Karpas-422 (cell line): ENCODE measurements around the gene NID2. TPM values are rescaled to one million over a fixed set of nuclear protein-coding genes. Genes with fewer than 3 reads are reported as not detected.

Experiments used
- DNase-seq: peaks from one replicate; pipeline ENCODE4 v3.0.0-alpha.2; 2015
- H2AFZ ChIP-seq: fragments of 200-600 bp; sonication (generic); 2 replicates; pipeline ENCODE4 v1.6.1; 2014; ENCODE audit warnings: antibody characterized with exemption, low read length, mixed read lengths
- H3K27ac ChIP-seq: fragments of 200-600 bp; sonication (generic); 2 replicates; pipeline ENCODE4 v1.5.1; 2014; ENCODE audit warnings: mild to moderate bottlenecking, low read length, moderate library complexity
- H3K27me3 ChIP-seq: fragments of 200-600 bp; sonication (generic); 2 replicates; pipeline ENCODE4 v1.6.1; 2014; ENCODE audit warnings: low read length, mixed read lengths
- H3K36me3 ChIP-seq: fragments of 200-600 bp; sonication (generic); 2 replicates; pipeline ENCODE4 v1.6.1; 2014; ENCODE audit warnings: low read length, mixed read lengths; ENCODE audit not compliant: insufficient read depth
- H3K4me1 ChIP-seq: fragments of 200-600 bp; sonication (generic); 2 replicates; pipeline ENCODE4 v1.6.1; 2014; ENCODE audit warnings: mild to moderate bottlenecking, low read length, mixed read lengths
- H3K4me2 ChIP-seq: fragments of 200-600 bp; sonication (generic); 2 replicates; pipeline ENCODE4 v1.6.1; 2014; ENCODE audit warnings: low read length, low read depth, mild to moderate bottlenecking; ENCODE audit not compliant: poor library complexity, severe bottlenecking
- H3K4me3 ChIP-seq: fragments of 200-600 bp; sonication (generic); 2 replicates; pipeline ENCODE4 v1.5.1; 2014; ENCODE audit warnings: mild to moderate bottlenecking, antibody characterized with exemption, low read length, mixed read lengths
- H3K79me2 ChIP-seq: fragments of 200-600 bp; sonication (generic); 2 replicates; pipeline ENCODE4 v1.6.1; 2014; ENCODE audit warnings: mild to moderate bottlenecking, low read length, mixed read lengths
- H3K9ac ChIP-seq: fragments of 200-600 bp; sonication (generic); 2 replicates; pipeline ENCODE4 v1.6.0; 2014; ENCODE audit warnings: low read length
- H3K9me2 ChIP-seq: fragments of 200-600 bp; sonication (generic), shearing (Covaris generic); replicated peaks from 2 replicates; pipeline ENCODE4 v1.6.0; 2014; ENCODE audit warnings: mild to moderate bottlenecking, low read length, moderate library complexity; ENCODE audit not compliant: insufficient read depth
- H3K9me3 ChIP-seq: fragments of 300-700, 200-600 bp; sonication (generic); 2 replicates; pipeline ENCODE4 v1.6.1; 2014; ENCODE audit warnings: low read length, mixed read lengths
- H4K20me1 ChIP-seq: fragments of 200-600 bp; sonication (generic); 2 replicates; pipeline ENCODE4 v1.6.1; 2014; ENCODE audit warnings: mild to moderate bottlenecking, antibody characterized with exemption, low read length, low read depth; ENCODE audit not compliant: insufficient read depth
- total RNA-seq: library from RNA; depleted of rRNA; stranded (reverse); fragments of >200 nt; shearing (Covaris generic); gene quantifications from 2 replicates; pipeline ENCODE4 v1.2.3, GENCODE V29; 2014; ENCODE audit warnings: low replicate concordance

The NID2 gene
- total RNA-seq, 1 experiment from 2014 or later = not detected

- no peak overlapping the region for H3K27ac ChIP-seq
- H3K4me2 ChIP-seq = no peak overlapping the region
- no peaks in the 10 kb centered on the region for H3K4me1 ChIP-seq
- H3K9me3 ChIP-seq = no peaks in the 10 kb centered on the region
- no peaks in the 10 kb centered on the region for H4K20me1 ChIP-seq
- no peak overlapping the region for H2AFZ ChIP-seq
- H3K9me2 ChIP-seq = no peaks in the 10 kb centered on the region
- DNase-seq = no peak
- H3K4me3 ChIP-seq = no peak overlapping the region
- H3K27me3 ChIP-seq = no peaks in the 10 kb centered on the region
- H3K36me3 ChIP-seq = no peaks in the 10 kb centered on the region
- H3K79me2 ChIP-seq = no peaks in the 10 kb centered on the region
- no peak overlapping the region for H3K9ac ChIP-seq
Observed at GRCh38 chr14:52081964-52082363, 13.1 kb upstream of the NID2 start.

GRCh38 chr14:52080808-52081755, 12.2 kb upstream of the NID2 start:
- no peak overlapping the region for H3K27ac ChIP-seq
- no peaks in the 10 kb centered on the region for H3K36me3 ChIP-seq
- no peaks in the 10 kb centered on the region for H4K20me1 ChIP-seq
- DNase-seq = no peak
- no peak overlapping the region for H3K4me2 ChIP-seq
- H3K27me3 ChIP-seq = no peaks in the 10 kb centered on the region
- no peaks in the 10 kb centered on the region for H3K4me1 ChIP-seq
- no peaks in the 10 kb centered on the region for H3K9me2 ChIP-seq
- H2AFZ ChIP-seq = no peak overlapping the region
- no peak overlapping the region for H3K9ac ChIP-seq
- no peaks in the 10 kb centered on the region for H3K9me3 ChIP-seq
- H3K4me3 ChIP-seq = no peak overlapping the region
- no peaks in the 10 kb centered on the region for H3K79me2 ChIP-seq

GRCh38 chr14:52080158-52080800, 11.4 kb upstream of the NID2 start:
- no peak overlapping the region for H3K9ac ChIP-seq
- no peaks in the 10 kb centered on the region for H3K79me2 ChIP-seq

GRCh38 chr14:52079239-52079959, 10.5 kb upstream of the NID2 start:
- Histone ChIP-seq H4K20me1 (no peaks in the 10 kb centered on the region), H3K9ac (no peak overlapping the region), H2AFZ (no peak overlapping the region), H3K79me2 (no peaks in the 10 kb centered on the region), H3K9me2 (no peaks in the 10 kb centered on the region), H3K27me3 (no peaks in the 10 kb centered on the region), H3K4me3 (no peak overlapping the region), H3K4me1 (no peaks in the 10 kb centered on the region), H3K9me3 (no peaks in the 10 kb centered on the region), H3K27ac (no peak overlapping the region), H3K4me2 (no peak overlapping the region), H3K36me3 (no peaks in the 10 kb centered on the region)
- DNase-seq = no peak

More at GRCh38 chr14:52080158-52080800, 11.4 kb upstream of the NID2 start:
- Histone ChIP-seq H3K36me3 (no peaks in the 10 kb centered on the region), H3K4me3 (no peak overlapping the region), H3K9me2 (no peaks in the 10 kb centered on the region), H3K27ac (no peak overlapping the region), H3K4me2 (no peak overlapping the region), H4K20me1 (no peaks in the 10 kb centered on the region), H3K9me3 (no peaks in the 10 kb centered on the region), H3K4me1 (no peaks in the 10 kb centered on the region), H3K27me3 (no peaks in the 10 kb centered on the region), H2AFZ (no peak overlapping the region)
- no peak for DNase-seq

GRCh38 chr14:52078721-52079120, 9.9 kb upstream of the NID2 start:
- Histone ChIP-seq H3K36me3 (no peaks in the 10 kb centered on the region), H3K79me2 (no peaks in the 10 kb centered on the region), H3K9me2 (no peaks in the 10 kb centered on the region), H3K4me3 (no peak overlapping the region), H4K20me1 (no peaks in the 10 kb centered on the region), H3K9ac (no peak overlapping the region), H3K4me1 (no peaks in the 10 kb centered on the region), H2AFZ (no peak overlapping the region), H3K9me3 (no peaks in the 10 kb centered on the region), H3K27me3 (no peaks in the 10 kb centered on the region), H3K4me2 (no peak overlapping the region), H3K27ac (no peak overlapping the region)
- no peak for DNase-seq

- Histone ChIP-seq H4K20me1 (no peaks in the 10 kb centered on the region), H3K9me2 (no peaks in the 10 kb centered on the region), H3K4me2 (no peak overlapping the region), H3K4me3 (no peak overlapping the region), H3K9me3 (no peaks in the 10 kb centered on the region), H3K27me3 (no peaks in the 10 kb centered on the region), H3K27ac (no peak overlapping the region), H3K4me1 (no peaks in the 10 kb centered on the region), H2AFZ (no peak overlapping the region), H3K9ac (no peak overlapping the region), H3K36me3 (no peaks in the 10 kb centered on the region), H3K79me2 (no peaks in the 10 kb centered on the region)
- DNase-seq = no peak
Observed at GRCh38 chr14:52078095-52078531, 9.3 kb upstream of the NID2 start.

GRCh38 chr14:52077256-52077979, 8.6 kb upstream of the NID2 start:
- Histone ChIP-seq H3K36me3 (no peaks in the 10 kb centered on the region), H3K4me3 (no peak overlapping the region), H3K9me2 (no peaks in the 10 kb centered on the region), H3K4me2 (no peak overlapping the region), H2AFZ (no peak overlapping the region), H3K27ac (no peak overlapping the region), H3K9me3 (no peaks in the 10 kb centered on the region), H3K9ac (no peak overlapping the region), H3K79me2 (no peaks in the 10 kb centered on the region), H4K20me1 (no peaks in the 10 kb centered on the region), H3K4me1 (no peaks in the 10 kb centered on the region), H3K27me3 (no peaks in the 10 kb centered on the region)
- no peak for DNase-seq
